Measurements from ENCODE around the gene AREL1.

DNA sequence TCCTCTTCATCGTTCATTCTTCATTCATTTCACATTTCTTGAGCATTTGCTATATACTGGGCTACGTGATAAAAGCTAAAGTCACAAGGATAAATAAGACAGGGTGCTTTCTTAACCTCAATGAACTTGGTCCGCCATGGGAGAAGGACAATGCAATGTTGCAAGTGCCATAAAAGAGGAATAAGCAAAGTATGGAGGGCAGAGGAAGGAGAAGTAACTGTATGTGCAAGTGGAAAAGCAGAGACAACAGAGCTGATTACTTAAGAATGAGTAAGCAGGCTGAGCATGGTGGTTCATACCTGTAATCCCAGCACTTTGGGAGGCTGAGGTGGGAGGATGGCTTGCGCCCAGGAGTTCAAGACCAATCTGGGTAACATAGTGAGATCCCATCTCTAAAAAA lies 14.4 kb downstream of the AREL1 start:
- TF ChIP-seq TBP (IDR thresholded peaks at IDR 0.05; ENCODE audit: low read depth, low read length) (no peak), CBX8 (IDR thresholded peaks at IDR 0.05; ENCODE audit: borderline replicate concordance, low read depth, low read length) (no peak), JUND (IDR thresholded peaks at IDR 0.05; ENCODE audit: low read length) (no peak), SRF (IDR thresholded peaks at IDR 0.05; ENCODE audit: low read depth, low read length) (no peak)
- TF ChIP-seq, protein P1, sequence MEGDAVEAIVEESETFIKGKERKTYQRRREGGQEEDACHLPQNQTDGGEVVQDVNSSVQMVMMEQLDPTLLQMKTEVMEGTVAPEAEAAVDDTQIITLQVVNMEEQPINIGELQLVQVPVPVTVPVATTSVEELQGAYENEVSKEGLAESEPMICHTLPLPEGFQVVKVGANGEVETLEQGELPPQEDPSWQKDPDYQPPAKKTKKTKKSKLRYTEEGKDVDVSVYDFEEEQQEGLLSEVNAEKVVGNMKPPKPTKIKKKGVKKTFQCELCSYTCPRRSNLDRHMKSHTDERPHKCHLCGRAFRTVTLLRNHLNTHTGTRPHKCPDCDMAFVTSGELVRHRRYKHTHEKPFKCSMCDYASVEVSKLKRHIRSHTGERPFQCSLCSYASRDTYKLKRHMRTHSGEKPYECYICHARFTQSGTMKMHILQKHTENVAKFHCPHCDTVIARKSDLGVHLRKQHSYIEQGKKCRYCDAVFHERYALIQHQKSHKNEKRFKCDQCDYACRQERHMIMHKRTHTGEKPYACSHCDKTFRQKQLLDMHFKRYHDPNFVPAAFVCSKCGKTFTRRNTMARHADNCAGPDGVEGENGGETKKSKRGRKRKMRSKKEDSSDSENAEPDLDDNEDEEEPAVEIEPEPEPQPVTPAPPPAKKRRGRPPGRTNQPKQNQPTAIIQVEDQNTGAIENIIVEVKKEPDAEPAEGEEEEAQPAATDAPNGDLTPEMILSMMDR (IDR thresholded peaks at IDR 0.05; ENCODE audit: control extremely low read depth in 1 of 3, insufficient read depth in 1 of 3, low read depth in 1 of 3, low read length in 3 of 3), result no peak
- TF ChIP-seq, protein P2, sequence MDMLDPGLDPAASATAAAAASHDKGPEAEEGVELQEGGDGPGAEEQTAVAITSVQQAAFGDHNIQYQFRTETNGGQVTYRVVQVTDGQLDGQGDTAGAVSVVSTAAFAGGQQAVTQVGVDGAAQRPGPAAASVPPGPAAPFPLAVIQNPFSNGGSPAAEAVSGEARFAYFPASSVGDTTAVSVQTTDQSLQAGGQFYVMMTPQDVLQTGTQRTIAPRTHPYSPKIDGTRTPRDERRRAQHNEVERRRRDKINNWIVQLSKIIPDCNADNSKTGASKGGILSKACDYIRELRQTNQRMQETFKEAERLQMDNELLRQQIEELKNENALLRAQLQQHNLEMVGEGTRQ (IDR thresholded peaks at IDR 0.05; ENCODE audit: low read length), result no peak
- TF ChIP-seq, protein P3, sequence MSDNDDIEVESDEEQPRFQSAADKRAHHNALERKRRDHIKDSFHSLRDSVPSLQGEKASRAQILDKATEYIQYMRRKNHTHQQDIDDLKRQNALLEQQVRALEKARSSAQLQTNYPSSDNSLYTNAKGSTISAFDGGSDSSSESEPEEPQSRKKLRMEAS (IDR thresholded peaks at IDR 0.05), result no peak
